Adrenal gland (tissue), 12 donors: ENCODE measurements around the gene AAR2. TPM values are rescaled to one million over a fixed set of nuclear protein-coding genes. Genes with fewer than 3 reads are reported as not detected.
A peak's percentile ranks its signal among the peaks of the same experiment; 100 is the strongest.

Experiments
- DNase-seq, 7 donors: peaks; one replicate each; pipeline ENCODE4 v3.0.0-alpha.2; 2019 to 2020
- H3K27ac ChIP-seq, 5 donors: fragments of 200-600 bp; sonication (generic) in 4 of 5; 1 replicate in 3 of 5; 2 replicates in 2 of 5; pipeline versions ENCODE4 v1.5.1 to v1.8.0; 2016 to 2020; ENCODE audit warnings: mild to moderate bottlenecking in 1 of 5
- H3K27me3 ChIP-seq: fragments of 200-600 bp; 2 replicates; pipeline ENCODE4 v1.8.0; 2021
- H3K36me3 ChIP-seq, 2 donors: fragments of 200-600 bp; replicated peaks in 1 of 2; 1 replicate in 1 of 2; 2 replicates in 1 of 2; pipeline versions ENCODE4 v1.5.1 to v1.8.0; 2018 to 2022
- H3K4me1 ChIP-seq, 2 donors: fragments of 200-600 bp; replicated peaks in 1 of 2; 1 replicate in 1 of 2; 2 replicates in 1 of 2; pipeline versions ENCODE4 v1.5.1 to v1.8.0; 2018 to 2021
- H3K4me3 ChIP-seq, 4 donors: fragments of 200-600 bp; sonication (generic) in 3 of 4; one replicate each; pipeline ENCODE4 v1.5.1; 2016 to 2018
- H3K9me3 ChIP-seq, 3 donors: fragments of 200-600 bp; sonication (generic) in 1 of 3; replicated peaks in 1 of 3; 1 replicate in 2 of 3; 2 replicates in 1 of 3; pipeline versions ENCODE4 v1.5.1 to v1.8.0; 2016 to 2021
- CTCF ChIP-seq, 6 experiments: fragments of 450-650 bp in 4 of 6; fragments of 200-600 bp in 2 of 6; sonication (generic) in 1 of 6; IDR thresholded peaks; 1 replicate in 5 of 6; 2 replicates in 1 of 6; pipeline versions ENCODE4 v1.5.1 to v1.8.0; 2016 to 2021; ENCODE audit warnings: antibody characterized with exemption in 6 of 6, mild to moderate bottlenecking in 2 of 6, moderate library complexity in 1 of 6
- POLR2A ChIP-seq, 2 donors: fragments of 450-650 bp; IDR thresholded peaks; one replicate each; pipeline ENCODE4 v1.6.1; 2017; ENCODE audit warnings: antibody characterized with exemption in 2 of 2, mild to moderate bottlenecking in 2 of 2, moderate library complexity in 1 of 2
- WGBS, 4 donors: extraction: QIAGEN DNeasy Blood & Tissue Kit in 2 of 4; methylation state at CpG; one replicate each; pipeline versions ENCODE4 v1.1.5 to v1.1.7; 2013 to 2017; 5-methylcytosine and 5-hydroxymethylcytosine counted together
- intact Hi-C, 2 donors: fragments of 100-400 bp; cut with DNase I; formaldehyde crosslinking; loops; one replicate each; pipeline versions ENCODE4 v1.14.1 to v1.15.0; 2022 to 2023
- polyA plus RNA-seq, 3 donors: library from polyadenylated mRNA; stranded (reverse); fragments of 200-250 nt in 2 of 3; fragments of 350-450 nt in 1 of 3; fragmentation: Illumina TruSeq in 1 of 3; extraction: RNeasy Lipid Tissue Mini Kit (QIAGEN cat#74804) in 1 of 3; gene quantifications; one replicate each; pipeline ENCODE4 v1.2.3, GENCODE V29; 2013 to 2014
- total RNA-seq, 9 donors: library from RNA; depleted of rRNA in 4 of 9; stranded (reverse); fragments of >200 nt in 4 of 9; fragments of 120-200 nt in 1 of 9; fragmentation: NEBNext Ultra II Directional in 1 of 9; extraction: Animal tissue kit (Norgen Biotek cat#: 25700) in 1 of 9; gene quantifications; one replicate each; pipeline versions ENCODE4 v1.1.0 to v1.2.4, GENCODE V29; 2013 to 2023
- donor health status: healthy with polysubstance abuse.
- donor health status: Bipolar disorder and iron deficiency.
- donor health status: DM: yes; HTN: yes; CAD: no.
- donor health status: DM: no; HTN: no; CAD: no.
- donor health status: DM: no; HTN: no; CAD: no.
- donor health status: DM: yes; HTN: yes; CAD: no.

AAR2 gene
- total and polyA plus RNA-seq, 12 donors = 11.7 to 50.4 (median 32.6) TPM

- no peaks in the 10 kb centered on the region for H3K9me3 ChIP-seq
- intact Hi-C loops = no loop called here
- H3K4me3 ChIP-seq = no peak overlapping the region
- peaks cover 7% of the 10 kb centered on the region in 2 donors for H3K4me1 ChIP-seq
- peak in 1 of 7 donors; percentile 33 for DNase-seq
- no peaks in the 10 kb centered on the region for H3K36me3 ChIP-seq
- TF ChIP-seq POLR2A (IDR thresholded peaks at IDR 0.05) (no peak), CTCF (IDR thresholded peaks at IDR 0.05) (no peak)
- no peak overlapping the region for H3K27ac ChIP-seq
- WGBS, 4 donors = 60 to 72% (median 64%) methylated on average over 1 of the region's 1 CpG; no CpG with 5 or more reads in 1 of the 4 donors
- peaks cover 30% of the 10 kb centered on the region for H3K27me3 ChIP-seq
These were observed 67.6 kb downstream of the AAR2 start for GRCh38 chr20:36303831-36304230.

GRCh38 chr20:36304786-36305495, 68.7 kb downstream of the AAR2 start:
- peaks cover 30% of the 10 kb centered on the region for H3K27me3 ChIP-seq
- peak in 1 of 7 donors; percentile 20 for DNase-seq
- H3K4me1 ChIP-seq = peaks cover 7% of the 10 kb centered on the region in 2 donors
- H3K9me3 ChIP-seq = no peaks in the 10 kb centered on the region
- H3K4me3 ChIP-seq = no peak overlapping the region
- intact Hi-C loops = no loop called here
- H3K27ac ChIP-seq = no peak overlapping the region
- TF ChIP-seq CTCF (IDR thresholded peaks at IDR 0.05) (no peak), POLR2A (IDR thresholded peaks at IDR 0.05) (no peak)
- H3K36me3 ChIP-seq = no peaks in the 10 kb centered on the region
- WGBS, 4 donors = 56 to 63% (median 60%) methylated on average over 9 to 10 of the region's 10 CpGs

GRCh38 chr20:36305602-36306551, 69.6 kb downstream of the AAR2 start, which contains the start of gene DLGAP4:
Gene DLGAP4 (plus strand): TSS chr20:36306339. CDS start chr20:36431718, 125,379 bp downstream.
- intact Hi-C loops = no loop called here
- TF ChIP-seq CTCF (IDR thresholded peaks at IDR 0.05) = no peak
- TF ChIP-seq POLR2A (IDR thresholded peaks at IDR 0.05) = no peak
- H3K9me3 ChIP-seq = no peaks in the 10 kb centered on the region
- no peaks in the 10 kb centered on the region for H3K36me3 ChIP-seq
- no peak within 1 kb of the TSS for H3K27ac ChIP-seq
- 0 to 5% (median 2%) methylated on average over 1 to 89 of the region's 96 CpGs for WGBS, 4 donors
- H3K4me1 ChIP-seq = peaks cover 7% of the 10 kb centered on the region in 2 donors
- peak within 1 kb of the TSS in 1 of 4 donors; percentile 53 for H3K4me3 ChIP-seq
- H3K27me3 ChIP-seq = peaks cover 30% of the 10 kb centered on the region
- DNase-seq = peak in 1 of 7 donors; percentile 41

Other genes with a start within 250 kb of the AAR2 start
- 100 to 1,000 TPM; 105 to 813 (median 165) TPM for gene EPB41L1, start 81.7 kb upstream of the AAR2 start, total RNA-seq
- 1,000 to 10,000 TPM in 1 of 3 donors, 10 to 100 TPM in 2; 29.8 to 1,154 (median 46.8) TPM for gene EPB41L1, start 81.7 kb upstream of the AAR2 start, polyA plus RNA-seq
- gene DLGAP4, start 69.9 kb downstream of the AAR2 start, total RNA-seq = 10 to 100 TPM; 13.5 to 90.6 (median 61.9) TPM
- 10 to 100 TPM; 55.8 to 95.2 (median 79.7) TPM for gene DLGAP4, start 69.9 kb downstream of the AAR2 start, polyA plus RNA-seq